Sciatic nerve (tissue), 2 donors: ENCODE data around the gene ZNF804B. TPM values are rescaled to one million over a fixed set of nuclear protein-coding genes. Genes with fewer than 3 reads are reported as not detected.
"Not testable (repeated sequence)": the region's sequence is repeated elsewhere in the genome, so short reads cannot be mapped to it uniquely, and the experiment has no call there.

Experiments
- ATAC-seq: fragments of 200-7000 bp; cut with Tn5 transposase; one replicate; pipeline ENCODE4 v1.9.1; 2020; ENCODE audit warnings: mild to moderate bottlenecking, moderate library complexity
- DNase-seq: peaks from one replicate; pipeline ENCODE4 v3.0.0-alpha.2; 2020; ENCODE audit warnings: low spot score
- intact Hi-C: fragments of 100-400 bp; cut with DNase I; formaldehyde crosslinking; loops from one replicate; pipeline ENCODE4 v1.14.2; 2022
- total RNA-seq: library from RNA; stranded (reverse); fragmentation: NEBNext Ultra II Directional; extraction: Animal tissue kit (Norgen Biotek cat#: 25700); gene quantifications from one replicate; pipeline ENCODE4 v1.2.1, GENCODE V29; 2021
- donor health status: DM: no; HTN: no; CAD: no.
- donor health status: DM: no; HTN: no; CAD: no.

The ZNF804B gene
- total RNA-seq, 1 donor from 2014 or later = not detected

DNA sequence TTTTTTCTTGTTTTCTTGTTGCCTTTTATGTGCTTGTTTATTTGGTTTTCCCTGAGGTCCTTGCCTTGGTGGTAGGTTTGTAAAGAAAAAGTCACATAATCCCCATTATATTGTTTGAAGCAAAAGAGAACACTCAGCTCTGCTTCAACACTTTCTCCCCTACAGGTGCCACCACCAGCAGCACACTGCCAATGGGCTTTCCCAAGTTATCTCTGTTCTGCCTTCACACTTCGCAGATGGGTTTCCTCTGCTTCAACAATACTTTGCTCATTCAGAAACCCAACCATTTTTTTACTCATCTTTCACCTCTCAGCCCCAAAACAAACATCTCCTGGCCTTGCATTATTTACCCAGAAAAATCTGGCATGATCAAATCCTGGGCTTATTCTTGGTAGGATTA lies 411.1 kb downstream of the ZNF804B start:
- ATAC-seq = no peak
- intact Hi-C loops = no loop called here
- no peak for DNase-seq

DNA sequence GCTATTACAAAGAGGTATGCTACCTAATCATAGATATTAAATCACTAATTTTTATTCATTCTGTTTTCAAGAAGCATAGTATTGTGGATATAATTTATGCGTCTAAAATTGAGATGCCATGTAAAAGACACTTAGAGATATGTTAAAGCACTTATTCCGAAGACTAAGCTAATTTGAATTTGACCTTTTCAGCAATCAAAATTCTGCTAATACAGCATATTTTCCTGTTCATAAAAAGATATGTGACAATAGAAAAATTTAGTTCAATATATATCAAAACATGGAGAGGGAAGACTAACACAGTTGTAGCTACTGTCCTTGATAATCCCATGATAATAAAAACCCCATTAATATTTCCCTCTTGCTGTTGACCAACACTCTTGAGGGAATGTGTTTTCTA lies 422.6 kb downstream of the ZNF804B start:
- no peak for DNase-seq
- no peak for ATAC-seq
- intact Hi-C loops = no loop called here

DNA sequence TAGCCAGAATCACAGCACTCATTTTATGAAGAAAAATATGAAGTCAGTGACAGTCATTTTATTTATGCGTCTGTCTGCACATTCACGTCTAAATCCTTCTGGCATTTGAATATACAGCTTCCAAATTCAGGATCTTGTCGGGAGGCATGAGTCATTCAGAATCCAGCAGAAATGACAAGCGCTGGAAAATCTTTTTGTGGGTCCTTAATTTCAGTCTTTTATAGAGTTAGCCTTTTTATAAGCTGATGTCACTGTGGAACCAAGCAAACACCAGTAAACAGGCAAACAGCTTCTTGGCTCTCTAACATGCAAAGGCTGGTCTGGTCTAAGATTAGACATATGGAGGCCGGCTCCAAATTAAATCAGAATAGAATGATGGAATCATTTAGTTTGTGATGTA lies 424.2 kb downstream of the ZNF804B start:
- intact Hi-C loops = no loop called here

DNA sequence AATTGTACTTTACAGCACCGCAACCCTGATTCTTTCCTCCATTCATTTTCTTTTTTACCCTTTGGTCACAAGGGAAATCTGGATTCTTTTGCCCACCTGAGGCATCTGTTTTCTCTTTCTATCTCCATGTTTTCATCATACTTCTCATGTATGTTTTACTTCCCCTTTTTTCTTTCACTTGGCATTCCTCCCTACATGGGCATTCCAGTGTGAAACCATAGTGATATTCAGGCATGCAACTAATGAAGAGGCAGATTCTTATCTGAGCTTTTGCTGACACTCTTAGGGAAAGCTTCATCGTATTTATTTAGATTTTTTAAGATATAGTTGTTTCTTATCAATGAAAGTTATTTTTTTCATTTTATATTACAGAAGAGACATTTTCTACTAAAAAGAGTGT lies 441.3 kb downstream of the ZNF804B start:
- ATAC-seq (no peak), DNase-seq (no peak)
- intact Hi-C loops = no loop called here

More for the DNA sequence above, 424.2 kb downstream of the ZNF804B start:
- DNase-seq = no peak
- ATAC-seq = no peak

DNA sequence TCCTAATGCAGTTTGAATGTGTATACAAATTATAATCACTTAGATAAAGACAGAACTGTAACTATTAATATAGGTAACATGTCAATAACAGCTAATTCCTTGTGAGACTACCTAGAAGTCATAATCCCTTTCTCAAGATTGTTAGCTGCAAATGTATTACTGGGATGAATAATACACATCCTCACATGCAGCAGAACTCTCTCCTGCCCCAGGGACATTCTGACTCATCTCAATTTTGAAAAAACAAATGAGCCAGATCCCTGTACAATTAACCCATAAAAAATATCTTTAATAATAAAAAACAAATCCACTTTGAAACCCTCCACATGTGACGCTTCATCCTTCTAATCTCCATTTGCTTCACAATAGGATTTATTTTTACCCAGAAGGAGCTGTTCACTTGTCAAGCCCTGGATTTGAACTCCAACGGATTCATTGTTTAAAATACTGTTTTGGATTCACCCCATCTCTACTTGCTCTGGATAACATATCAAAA lies 464.4 kb downstream of the ZNF804B start:
- ATAC-seq = no peak
- no peak for DNase-seq
- intact Hi-C loops = no loop called here

DNA sequence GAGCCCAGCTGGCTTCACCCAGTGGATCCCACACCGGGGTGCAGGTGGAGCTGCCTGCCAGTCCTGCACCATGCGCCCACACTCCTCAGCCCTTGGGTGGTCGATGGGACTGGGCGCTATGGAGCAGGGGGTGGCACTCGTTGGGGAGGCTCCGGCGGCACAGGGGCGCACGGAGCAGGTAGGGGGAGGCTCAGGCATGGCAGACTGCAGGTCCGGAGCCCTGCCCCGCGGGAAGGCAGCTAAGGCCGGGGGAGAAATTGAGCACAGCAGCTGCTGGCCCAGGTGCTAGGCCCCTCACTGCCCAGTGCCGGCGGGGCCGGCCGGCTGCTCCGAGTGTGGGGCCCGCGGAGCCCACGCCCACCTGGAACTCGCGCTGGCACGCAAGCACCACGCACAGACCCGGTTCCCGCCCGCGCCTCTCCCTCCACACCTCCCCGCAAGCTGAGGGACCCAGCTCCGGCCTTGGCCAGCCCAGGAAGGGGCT lies 469.2 kb downstream of the ZNF804B start:
- intact Hi-C loops, ATAC-seq, DNase-seq: not testable (repeated sequence)

DNA sequence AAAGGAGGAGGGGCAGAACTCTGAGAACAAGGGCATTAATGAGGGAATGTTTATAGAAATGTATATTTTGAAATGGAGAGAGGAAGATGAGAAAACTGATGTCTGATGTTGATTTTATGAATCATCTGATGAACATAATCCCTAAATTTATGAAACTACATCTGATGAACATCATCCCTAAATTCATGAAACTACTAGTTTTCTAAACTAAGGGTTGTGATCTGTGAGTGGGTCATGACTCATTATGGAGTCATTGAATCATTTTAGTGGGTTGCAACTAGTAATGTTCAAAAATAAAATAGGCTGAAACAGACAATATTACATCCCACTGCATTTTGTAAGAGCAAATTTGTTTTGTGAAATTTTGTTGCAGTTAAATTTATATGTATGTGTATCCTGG lies 478.7 kb downstream of the ZNF804B start:
- ATAC-seq (no peak), DNase-seq (no peak)
- intact Hi-C loops = no loop called here

GRCh38 chr7:89246196-89246595 lies 486.7 kb downstream of the ZNF804B start:
- intact Hi-C loops = no loop called here
- DNase-seq = no peak
- ATAC-seq = no peak

DNA sequence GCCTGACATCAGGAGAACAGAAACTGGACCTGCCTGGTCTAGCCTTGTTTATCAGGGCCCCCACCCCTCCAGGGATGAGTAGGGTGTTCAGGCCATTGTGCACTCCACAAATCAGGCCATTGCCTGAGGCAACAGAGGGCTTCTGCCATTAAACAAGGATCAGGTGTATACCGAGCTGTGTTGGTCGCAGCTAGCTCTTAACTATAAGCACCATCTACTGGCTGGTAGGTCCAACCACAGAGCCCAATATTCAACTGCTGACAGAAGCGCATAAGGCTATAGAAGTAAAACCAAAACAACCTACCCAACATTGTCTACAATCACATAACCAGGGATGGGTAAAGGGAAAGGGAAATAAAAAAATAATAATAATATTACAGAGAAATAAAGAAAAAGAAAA lies 487.7 kb downstream of the ZNF804B start:
- intact Hi-C loops = no loop called here
- DNase-seq = no peak
- ATAC-seq = no peak

GRCh38 chr7:89259085-89259484 lies 499.6 kb downstream of the ZNF804B start:
- no peak for ATAC-seq
- DNase-seq = no peak
- intact Hi-C loops = no loop called here

DNA sequence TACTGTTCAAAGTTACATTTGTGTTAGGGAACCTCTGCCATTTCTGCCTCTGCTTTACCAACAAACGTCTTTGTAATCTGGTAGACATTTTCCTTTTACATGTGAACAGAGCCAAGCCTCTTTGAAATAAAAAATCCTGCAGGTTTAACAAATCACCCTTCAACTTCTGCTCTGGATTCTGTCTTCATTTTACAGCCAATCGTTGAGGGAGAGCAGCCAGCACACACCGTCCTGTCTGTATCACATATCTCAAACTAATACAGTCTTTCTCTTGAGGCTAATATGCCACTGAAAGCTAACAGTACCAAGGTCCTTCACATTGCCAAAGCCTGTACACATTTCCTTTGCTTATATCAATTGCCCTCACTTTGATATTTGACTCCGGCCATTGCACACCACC lies 504.6 kb downstream of the ZNF804B start:
- intact Hi-C loops = no loop called here
- ATAC-seq (no peak), DNase-seq (no peak)

GRCh38 chr7:89265631-89266030 lies 506.1 kb downstream of the ZNF804B start:
- intact Hi-C loops = no loop called here
- no peak for ATAC-seq
- no peak for DNase-seq

DNA sequence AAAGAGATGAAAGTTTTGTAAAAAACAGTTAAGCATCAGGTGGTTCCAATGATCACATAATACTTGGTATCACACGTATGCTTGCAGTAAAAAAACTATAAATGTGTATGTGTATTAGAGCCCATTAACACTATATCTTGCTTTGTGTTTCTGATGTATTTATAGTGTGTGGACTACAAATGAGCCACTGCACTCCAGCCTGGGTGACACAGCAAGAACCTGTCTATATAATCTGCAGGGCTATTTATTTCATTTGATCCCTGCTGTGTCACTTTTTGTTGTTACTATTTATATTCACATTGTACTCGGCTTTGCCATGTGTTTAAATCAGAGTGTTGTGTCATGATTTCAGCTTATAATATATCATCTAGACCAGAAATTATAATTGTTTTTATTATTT lies 523.8 kb downstream of the ZNF804B start:
- intact Hi-C loops = no loop called here
- DNase-seq (no peak), ATAC-seq (no peak)

DNA sequence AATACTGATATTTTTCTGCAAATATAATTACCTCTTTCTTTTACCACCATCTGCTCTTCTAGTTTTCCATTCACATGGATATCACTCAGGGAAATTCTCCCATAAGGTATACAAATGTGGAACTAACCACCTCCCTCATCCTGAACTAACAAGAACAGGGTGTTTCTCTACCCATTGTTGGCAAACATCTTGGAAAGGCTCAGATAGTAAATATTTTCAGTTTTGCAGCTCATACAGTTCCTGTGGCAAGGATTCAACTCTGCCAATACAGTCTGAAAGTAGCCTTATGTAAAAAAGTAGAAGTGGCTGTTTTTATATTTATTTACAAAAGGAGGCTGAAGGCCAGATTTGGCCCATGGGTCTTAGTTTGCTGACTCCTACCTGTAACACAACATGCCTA lies 549.0 kb downstream of the ZNF804B start:
- ATAC-seq = no peak
- no peak for DNase-seq
- intact Hi-C loops = no loop called here

GRCh38 chr7:89311886-89312285 lies 552.4 kb downstream of the ZNF804B start:
- no peak for ATAC-seq
- intact Hi-C loops = no loop called here
- no peak for DNase-seq

- DNase-seq = no peak
- intact Hi-C loops = no loop called here
- no peak for ATAC-seq
Measured at GRCh38 chr7:89312551-89312950, 553.1 kb downstream of the ZNF804B start.

DNA sequence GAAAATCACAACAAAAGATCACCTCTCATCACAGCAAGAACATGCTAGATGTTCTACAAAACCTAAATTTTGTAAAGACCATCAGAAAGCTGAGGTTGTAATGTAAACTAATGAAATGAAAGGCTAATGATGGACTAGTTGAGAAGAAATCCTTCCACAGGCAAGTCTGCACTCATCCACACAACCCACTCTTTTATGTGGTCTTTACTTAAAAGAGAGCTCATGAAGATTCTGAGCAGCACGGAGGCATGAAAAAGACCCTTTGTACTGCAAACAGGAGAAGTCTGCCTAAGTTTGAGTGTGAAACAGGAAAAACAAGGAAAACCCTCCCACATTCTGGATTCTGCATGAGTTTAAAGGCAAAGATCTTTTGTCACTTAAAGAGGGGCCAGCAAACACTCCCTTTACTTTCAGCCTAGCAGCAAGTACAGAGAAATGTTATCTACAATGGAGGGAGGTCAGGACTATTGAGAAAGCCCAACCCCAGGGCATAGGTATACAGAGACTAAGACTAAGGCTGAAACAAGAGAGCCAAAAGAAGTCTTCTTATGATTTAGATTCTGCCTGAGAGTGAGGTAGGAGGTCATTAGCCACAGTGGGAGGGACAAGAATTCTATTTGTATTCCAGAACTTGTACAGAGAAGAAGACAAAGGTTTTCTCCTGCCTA lies 557.2 kb downstream of the ZNF804B start:
- no peak for ATAC-seq
- no peak for DNase-seq
- intact Hi-C loops = no loop called here

DNA sequence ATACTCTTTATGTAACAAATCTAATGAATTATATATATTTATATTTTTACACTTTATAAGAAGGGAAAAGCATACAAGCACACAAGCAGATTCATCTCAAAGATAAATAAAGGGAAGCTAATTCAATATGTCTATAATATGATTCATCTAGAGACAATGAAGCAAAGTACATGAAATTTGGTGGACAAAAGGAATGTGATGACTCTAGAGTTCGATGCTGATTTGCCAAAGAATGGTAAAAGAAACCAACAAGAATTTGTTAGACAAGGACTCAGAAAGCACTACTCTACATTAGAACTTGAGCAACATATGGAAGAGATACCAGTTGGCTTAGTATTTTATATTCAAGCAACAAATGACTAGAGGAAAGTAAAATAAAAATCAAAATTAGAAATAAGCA lies 572.5 kb downstream of the ZNF804B start:
- intact Hi-C loops = no loop called here
- DNase-seq (no peak), ATAC-seq (no peak)

DNA sequence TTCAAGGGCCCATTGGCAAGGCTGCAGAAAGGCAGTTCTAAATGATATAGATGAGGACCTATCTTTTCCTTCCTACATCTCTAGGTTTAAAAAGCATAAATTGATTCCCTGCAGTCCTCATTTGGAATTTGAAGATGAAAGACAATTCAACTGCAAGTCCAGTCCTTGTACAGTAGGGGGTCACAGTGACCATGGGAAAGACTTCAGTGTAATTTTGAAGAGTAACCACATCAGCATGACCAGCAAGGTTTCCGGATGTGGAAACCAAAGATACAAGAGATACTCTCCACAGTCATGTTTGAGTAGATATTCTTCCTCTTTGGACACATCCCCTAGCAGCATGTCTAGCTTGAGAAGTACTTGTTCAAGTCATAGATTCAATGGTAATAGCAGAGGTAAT lies 575.3 kb downstream of the ZNF804B start:
- no peak for ATAC-seq
- intact Hi-C loops = no loop called here
- DNase-seq = no peak

- no peak for DNase-seq
- ATAC-seq = no peak
- intact Hi-C loops = no loop called here
Measured at GRCh38 chr7:89335490-89335889, 576.0 kb downstream of the ZNF804B start.

DNA sequence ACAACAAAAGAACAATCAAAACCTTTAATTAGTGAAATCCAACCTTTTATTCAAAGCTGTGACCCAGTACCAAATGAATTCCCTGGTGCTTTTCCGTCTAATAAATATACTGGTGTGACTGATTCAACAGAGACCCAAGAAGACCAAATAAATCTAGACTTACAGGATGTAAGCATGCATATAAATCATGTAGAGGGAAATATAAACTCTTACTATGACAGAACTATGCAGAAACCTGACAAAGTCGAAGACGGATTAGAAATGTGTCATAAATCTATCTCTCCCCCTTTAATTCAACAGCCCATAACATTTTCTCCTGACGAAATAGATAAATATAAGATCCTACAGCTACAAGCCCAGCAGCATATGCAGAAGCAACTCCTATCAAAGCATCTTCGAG lies 576.6 kb downstream of the ZNF804B start:
- ATAC-seq (no peak), DNase-seq (no peak)
- intact Hi-C loops = no loop called here
